ENCODE measurements around the gene ZNF140.

ZNF140 gene

GRCh38 chr12:133080368-133081158 is at the start of gene ZNF140:
Gene ZNF140, plus strand, starts transcription at chr12:133080923. Its CDS starts 398 bp downstream, at chr12:133081321.
- peak within 1 kb of the TSS; percentile 83 for H2AFZ ChIP-seq (ENCODE audit: low read depth, low read length, severe bottlenecking)
- peak within 1 kb of the TSS; percentile 89 for H3K27ac ChIP-seq (ENCODE audit: low read depth, low read length)
- H3K4me3 ChIP-seq (ENCODE audit: insufficient read depth, low read length, poor library complexity, severe bottlenecking), result peak within 1 kb of the TSS; percentile 62
- peaks cover 53% of the 10 kb centered on the region; the same call in 1 of the 2 replicates for H3K9me3 ChIP-seq (ENCODE audit: insufficient read depth, low read length)
- peaks cover 8% of the 10 kb centered on the region for H3F3A ChIP-seq (ENCODE audit: insufficient read depth)
- no peaks in the 10 kb centered on the region for H3K9me2 ChIP-seq (replicated peaks; ENCODE audit: insufficient read depth, low read length)
- no peaks in the 10 kb centered on the region for H3K79me2 ChIP-seq (ENCODE audit: insufficient read depth, low read length)
- H3K4me2 ChIP-seq (ENCODE audit: low read depth, low read length, poor library complexity, severe bottlenecking), result peak within 1 kb of the TSS; percentile 63
- peak within 1 kb of the TSS; percentile 59 for H3K9ac ChIP-seq (ENCODE audit: low read length)
- TF ChIP-seq EZH2phosphoT487 (conservative IDR thresholded peaks at IDR 0.05; ENCODE audit: low read length) (no peak), CTCF (IDR thresholded peaks at IDR 0.05; ENCODE audit: insufficient read depth, low read length, poor library complexity, severe bottlenecking) (peak; percentile 7)
- H3K27me3 ChIP-seq (ENCODE audit: low read length), result no peaks in the 10 kb centered on the region
- no peaks in the 10 kb centered on the region for H4K20me1 ChIP-seq (ENCODE audit: low read depth, low read length)
- peaks cover 36% of the 10 kb centered on the region for H3K36me3 ChIP-seq (ENCODE audit: low read length)

GRCh38 chr12:133037207-133038005 is 43.3 kb upstream of the ZNF140 start, which contains the start of gene ZNF84:
Gene ZNF84, plus strand, starts transcription at chr12:133037509. Its CDS starts 3,959 bp downstream, at chr12:133041468.
- peaks cover 39% of the 10 kb centered on the region for H3K36me3 ChIP-seq (ENCODE audit: low read length)
- H3K9me2 ChIP-seq (replicated peaks; ENCODE audit: insufficient read depth, low read length), result no peaks in the 10 kb centered on the region
- peaks cover 30% of the 10 kb centered on the region for H3K79me2 ChIP-seq (ENCODE audit: insufficient read depth, low read length)
- H3K9ac ChIP-seq (ENCODE audit: low read length), result peak within 1 kb of the TSS; percentile 68
- H3K4me2 ChIP-seq (ENCODE audit: low read depth, low read length, poor library complexity, severe bottlenecking), result peak within 1 kb of the TSS; percentile 99
- peaks cover 53% of the 10 kb centered on the region; the same call in 1 of the 2 replicates for H3K9me3 ChIP-seq (ENCODE audit: insufficient read depth, low read length)
- H3K27me3 ChIP-seq (ENCODE audit: low read length), result no peaks in the 10 kb centered on the region
- H2AFZ ChIP-seq (ENCODE audit: low read depth, low read length, severe bottlenecking), result peak within 1 kb of the TSS; percentile 87
- TF ChIP-seq EZH2phosphoT487 (conservative IDR thresholded peaks at IDR 0.05; ENCODE audit: low read length), result no peak
- TF ChIP-seq CTCF (IDR thresholded peaks at IDR 0.05; ENCODE audit: insufficient read depth, low read length, poor library complexity, severe bottlenecking), result no peak
- H3K27ac ChIP-seq (ENCODE audit: low read depth, low read length), result peak within 1 kb of the TSS; percentile 87
- peak within 1 kb of the TSS; percentile 84 for H3K4me3 ChIP-seq (ENCODE audit: insufficient read depth, low read length, poor library complexity, severe bottlenecking)
- H3F3A ChIP-seq (ENCODE audit: insufficient read depth), result peaks cover 5% of the 10 kb centered on the region; the same call in 1 of the 2 replicates
- H4K20me1 ChIP-seq (ENCODE audit: low read depth, low read length), result no peaks in the 10 kb centered on the region

- Histone ChIP-seq H3K9me3 (ENCODE audit: insufficient read depth, low read length) (peaks cover 57% of the 10 kb centered on the region; the same call in 1 of the 2 replicates), H3K79me2 (ENCODE audit: insufficient read depth, low read length) (peaks cover 30% of the 10 kb centered on the region), H2AFZ (ENCODE audit: low read depth, low read length, severe bottlenecking) (peak overlapping the region; percentile 87)
Observed at GRCh38 chr12:133038118-133038709, 42.5 kb upstream of the ZNF140 start.

More at GRCh38 chr12:133038118-133038709, 42.5 kb upstream of the ZNF140 start:
- Histone ChIP-seq H3K9me2 (replicated peaks; ENCODE audit: insufficient read depth, low read length) (no peaks in the 10 kb centered on the region), H3K27ac (ENCODE audit: low read depth, low read length) (peak overlapping the region; percentile 87), H3K4me2 (ENCODE audit: low read depth, low read length, poor library complexity, severe bottlenecking) (peak overlapping the region; percentile 99), H3K4me3 (ENCODE audit: insufficient read depth, low read length, poor library complexity, severe bottlenecking) (peak overlapping the region; percentile 84), H3K36me3 (ENCODE audit: low read length) (peaks cover 46% of the 10 kb centered on the region), H3K9ac (ENCODE audit: low read length) (peak overlapping the region; percentile 68), H4K20me1 (ENCODE audit: low read depth, low read length) (no peaks in the 10 kb centered on the region), H3F3A (ENCODE audit: insufficient read depth) (peaks cover 5% of the 10 kb centered on the region; the same call in 1 of the 2 replicates), H3K27me3 (ENCODE audit: low read length) (no peaks in the 10 kb centered on the region)
- TF ChIP-seq EZH2phosphoT487 (conservative IDR thresholded peaks at IDR 0.05; ENCODE audit: low read length) (no peak), CTCF (IDR thresholded peaks at IDR 0.05; ENCODE audit: insufficient read depth, low read length, poor library complexity, severe bottlenecking) (no peak)
